Gastrocnemius medialis (tissue), 4 donors: ENCODE data around the gene TJAP1. TPM values are rescaled to one million over a fixed set of nuclear protein-coding genes. Genes with fewer than 3 reads are reported as not detected.

Source experiments
- ATAC-seq, 2 donors: fragments of 150-250 bp; one replicate each; pipeline ENCODE4 v1.9.1; 2016
- DNase-seq, 2 donors: peaks; one replicate each; pipeline ENCODE4 v3.0.0-alpha.2; 2019
- H3K27ac ChIP-seq, 4 donors: fragments of 200-600 bp; sonication (generic); 1 replicate in 1 of 4; 2 replicates in 3 of 4; pipeline ENCODE4 v1.5.1; 2016 to 2018; ENCODE audit warnings: mild to moderate bottlenecking in 2 of 4, moderate library complexity in 1 of 4
- H3K27me3 ChIP-seq, 3 donors: fragments of 200-600 bp; sonication (generic) in 2 of 3; 1 replicate in 1 of 3; 2 replicates in 2 of 3; pipeline versions ENCODE4 v1.5.1 to v1.6.0; 2016 to 2019; ENCODE audit warnings: mild to moderate bottlenecking in 1 of 3, moderate library complexity in 1 of 3
- H3K36me3 ChIP-seq, 2 donors: fragments of 200-600 bp; sonication (generic) in 1 of 2; one replicate each; pipeline ENCODE4 v1.5.1; 2017 to 2018
- H3K4me1 ChIP-seq, 2 donors: fragments of 200-600 bp; sonication (generic) in 1 of 2; one replicate each; pipeline ENCODE4 v1.5.1; 2016 to 2017; ENCODE audit warnings: mild to moderate bottlenecking in 2 of 2
- H3K4me3 ChIP-seq, 4 donors: fragments of 200-600 bp; sonication (generic) in 3 of 4; 1 replicate in 1 of 4; 2 replicates in 3 of 4; pipeline ENCODE4 v1.5.1; 2016 to 2019; ENCODE audit warnings: mild to moderate bottlenecking in 2 of 4
- H3K9me3 ChIP-seq, 3 donors: fragments of 200-600 bp; sonication (generic) in 2 of 3; 1 replicate in 1 of 3; 2 replicates in 2 of 3; pipeline ENCODE4 v1.5.1; 2016 to 2019
- CTCF ChIP-seq, 5 experiments: fragments of 450-650 bp in 3 of 5; fragments of 200-600 bp in 2 of 5; sonication (generic) in 2 of 5; IDR thresholded peaks in 4 of 5; conservative IDR thresholded peaks in 1 of 5; 1 replicate in 4 of 5; 2 replicates in 1 of 5; pipeline ENCODE4 v1.5.1; 2016 to 2019; ENCODE audit warnings: antibody characterized with exemption in 5 of 5, mild to moderate bottlenecking in 3 of 5, moderate library complexity in 3 of 5
- POLR2A ChIP-seq, 2 donors: fragments of 450-650 bp; IDR thresholded peaks; one replicate each; pipeline ENCODE4 v1.6.1; 2017; ENCODE audit warnings: antibody characterized with exemption in 2 of 2, mild to moderate bottlenecking in 2 of 2, moderate library complexity in 2 of 2
- in situ Hi-C, 4 donors: fragments of 200-750 bp; cut with MboI; loops; one replicate each; pipeline versions ENCODE4 v1.15.0 to v1.8.0; 2017; ENCODE audit warnings: low sequenced_read_pairs in 4 of 4
- intact Hi-C: fragments of 100-400 bp; cut with DNase I; formaldehyde crosslinking; loops from one replicate; pipeline ENCODE4 v1.15.1; 2023; ENCODE audit warnings: low total_unique reads
- total RNA-seq, 4 donors: library from RNA; depleted of rRNA; stranded (reverse); fragments of >200 nt; gene quantifications; one replicate each; pipeline versions ENCODE4 v1.1.0 to v1.2.3, GENCODE V29; 2016

The TJAP1 gene
- total RNA-seq, 4 donors from 2014 or later = 28.8 to 45.2 (median 37.7) TPM

GRCh38 chr6:43481075-43481474 is 3.7 kb downstream of the TJAP1 start:
- H3K4me1 ChIP-seq = peaks cover 38 to 40% of the 10 kb centered on the region in 2 donors
- ATAC-seq (peak; percentile 79 to 82), DNase-seq (peak; percentile 21 to 54)
- intact Hi-C loops = no loop called here
- no peaks in the 10 kb centered on the region for H3K9me3 ChIP-seq
- H3K27ac ChIP-seq = peak overlapping the region; percentile 9 to 45 (median 35)
- H3K36me3 ChIP-seq = no peaks in the 10 kb centered on the region
- in situ Hi-C loops = no loop called here
- no peak for TF ChIP-seq POLR2A (IDR thresholded peaks at IDR 0.05)
- no peak for TF ChIP-seq CTCF (IDR thresholded peaks at IDR 0.05 in 4 of 5, conservative IDR thresholded peaks at IDR 0.05 in 1 of 5)
- no peak overlapping the region for H3K4me3 ChIP-seq
- H3K27me3 ChIP-seq = no peaks in the 10 kb centered on the region

DNA sequence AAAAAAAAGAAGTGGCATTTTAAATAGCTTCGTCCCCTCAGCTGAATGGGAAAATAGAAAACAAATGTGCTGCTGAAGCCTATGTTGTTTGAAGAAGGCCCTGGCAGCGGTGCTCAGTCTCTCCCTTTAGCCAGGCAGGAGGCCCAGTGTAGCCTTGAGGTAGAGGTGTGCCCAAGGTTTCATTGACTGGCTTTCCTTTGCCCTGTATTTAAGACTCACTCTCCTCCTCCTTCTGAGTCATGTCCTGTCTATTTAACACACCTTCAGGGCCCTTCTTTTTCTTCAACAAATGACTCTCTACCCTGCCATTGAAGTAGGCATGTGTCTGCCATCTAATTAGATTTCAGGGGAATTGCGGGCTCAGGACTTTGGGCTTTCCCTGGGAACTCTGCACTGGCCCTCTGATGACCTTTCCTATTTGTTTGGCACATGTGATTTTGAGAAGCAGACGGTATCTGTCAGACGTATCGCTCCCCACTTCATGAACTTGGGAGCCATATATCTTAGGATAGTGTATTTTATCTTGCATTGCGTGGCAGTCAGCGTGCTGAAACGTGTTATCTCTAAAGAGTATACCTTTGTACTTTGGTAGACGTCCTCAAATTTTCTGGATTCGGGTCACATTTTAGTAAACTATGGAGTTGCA is 4.3 kb downstream of the TJAP1 start:
- peak overlapping the region in 2 of 4 donors; percentile 11 to 24 for H3K27ac ChIP-seq
- no peaks in the 10 kb centered on the region for H3K9me3 ChIP-seq
- peaks cover 38 to 39% of the 10 kb centered on the region in 2 donors for H3K4me1 ChIP-seq
- ATAC-seq (no peak), DNase-seq (no peak)
- in situ Hi-C loops = no loop called here
- no peak overlapping the region for H3K4me3 ChIP-seq
- intact Hi-C loops = no loop called here
- TF ChIP-seq CTCF (IDR thresholded peaks at IDR 0.05 in 4 of 5, conservative IDR thresholded peaks at IDR 0.05 in 1 of 5) = no peak
- H3K27me3 ChIP-seq = no peaks in the 10 kb centered on the region
- H3K36me3 ChIP-seq = no peaks in the 10 kb centered on the region

GRCh38 chr6:43488667-43489276 is 11.4 kb downstream of the TJAP1 start:
- no peak for TF ChIP-seq POLR2A (IDR thresholded peaks at IDR 0.05)
- no peak for TF ChIP-seq CTCF (IDR thresholded peaks at IDR 0.05 in 4 of 5, conservative IDR thresholded peaks at IDR 0.05 in 1 of 5)
- ATAC-seq (peak in 1 of 2 donors; percentile 4), DNase-seq (no peak)
- in situ Hi-C loops = no loop called here
- Histone ChIP-seq H3K9me3 (no peaks in the 10 kb centered on the region), H3K27me3 (no peaks in the 10 kb centered on the region), H3K36me3 (no peaks in the 10 kb centered on the region), H3K4me3 (no peak overlapping the region), H3K27ac (peak overlapping the region; percentile 59 to 81 (median 68)), H3K4me1 (no peaks in the 10 kb centered on the region)
- intact Hi-C loops = no loop called here

DNA sequence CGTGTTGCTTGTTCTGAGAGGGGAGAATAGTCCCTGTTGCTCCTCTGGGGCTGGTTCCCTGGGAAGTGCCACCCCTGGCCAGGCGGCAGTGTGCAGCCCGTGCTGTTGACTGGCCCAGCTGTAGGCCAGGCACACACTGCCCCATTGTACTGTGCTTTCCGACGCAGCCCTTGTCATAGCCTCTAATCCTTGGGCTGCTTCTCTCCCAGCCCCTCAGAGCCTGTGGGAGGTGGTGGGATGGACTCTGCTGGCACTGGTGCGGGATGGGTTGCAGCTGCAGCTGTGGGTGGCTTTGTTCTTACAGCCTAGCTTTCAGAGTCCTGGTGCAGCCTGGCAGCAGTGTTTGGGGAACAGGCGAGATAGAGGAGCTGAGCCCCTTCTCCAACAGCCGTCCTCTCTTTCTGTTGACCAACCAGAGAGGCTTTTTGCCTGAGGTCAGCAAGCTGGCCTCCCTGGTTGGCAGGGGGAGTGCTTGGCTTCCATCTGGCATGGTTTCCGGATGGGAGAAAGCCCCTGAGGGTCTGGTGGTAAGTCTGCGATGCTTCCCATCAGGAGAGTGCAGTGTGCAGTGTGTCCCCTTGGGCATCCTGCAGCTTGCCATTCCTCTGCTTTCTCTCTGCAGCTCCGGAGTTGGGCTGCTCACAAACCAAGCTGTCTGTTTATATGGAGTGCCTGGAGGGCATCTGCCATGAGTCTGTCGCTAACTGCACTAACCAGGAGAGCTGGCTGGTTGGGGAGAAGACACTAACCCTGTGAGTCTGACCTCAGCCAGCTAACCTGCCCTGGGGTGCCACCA is 12.1 kb downstream of the TJAP1 start:
- intact Hi-C loops (no loop called here), in situ Hi-C loops (no loop called here)
- H3K9me3 ChIP-seq = no peaks in the 10 kb centered on the region
- peak overlapping the region in 3 of 4 donors; percentile 62 to 81 (median 73) for H3K27ac ChIP-seq
- H3K4me1 ChIP-seq = no peaks in the 10 kb centered on the region
- no peaks in the 10 kb centered on the region for H3K27me3 ChIP-seq
- no peak overlapping the region for H3K4me3 ChIP-seq
- ATAC-seq (no peak), DNase-seq (no peak)
- TF ChIP-seq CTCF (IDR thresholded peaks at IDR 0.05 in 4 of 5, conservative IDR thresholded peaks at IDR 0.05 in 1 of 5) (no peak), POLR2A (IDR thresholded peaks at IDR 0.05) (no peak)
- H3K36me3 ChIP-seq = no peaks in the 10 kb centered on the region
